ENCODE results near the gene HMGCS2.

GRCh38 chr1:119732465-119733168 is 36.1 kb downstream of the HMGCS2 start:
- TF ChIP-seq CTCF (IDR thresholded peaks at IDR 0.05; ENCODE audit: low read depth, low read length) (no peak), EZH2phosphoT487 (IDR thresholded peaks at IDR 0.05; ENCODE audit: low read depth) (no peak)

All from OCI-LY3 (cell line).